ENCODE results near the gene ATP1B1. TPM values are rescaled to one million over a fixed set of nuclear protein-coding genes. Genes with fewer than 3 reads are reported as not detected.
A peak's percentile ranks its signal among the peaks of the same experiment; 100 is the strongest.

Gene ATP1B1
- total RNA-seq, 2 donors from 2014 or later, result 116 to 138 TPM

- Histone ChIP-seq H3K36me3 (replicated peaks in 1 of 2; ENCODE audit: insufficient read depth in 1 of 2, low read depth in 2 of 2) (no peaks in the 10 kb centered on the region), H3K9me3 (no peaks in the 10 kb centered on the region), H3K27ac (peak overlapping the region in 3 of 4 donors; percentile 69 to 94 (median 93)), H3K4me3 (no peak overlapping the region), H3K4me1 (peaks cover 56% of the 10 kb centered on the region), H3K27me3 (no peaks in the 10 kb centered on the region)
- TF ChIP-seq POLR2A (IDR thresholded peaks at IDR 0.05), result no peak
- TF ChIP-seq CTCF (IDR thresholded peaks at IDR 0.05), result no peak
- WGBS, 2 donors, result 58 to 83% methylated on average over 1 of the region's 1 CpG
- no peak for DNase-seq
- no peak for ATAC-seq
- intact Hi-C loops (cut with DNase I), result no loop called here
Observed at GRCh38 chr1:169117599-169117998, 11.1 kb downstream of the ATP1B1 start.

- Histone ChIP-seq H3K27ac (peak overlapping the region in 2 of 4 donors; percentile 93 to 94), H3K4me3 (no peak overlapping the region), H3K9me3 (no peaks in the 10 kb centered on the region), H3K36me3 (replicated peaks in 1 of 2; ENCODE audit: insufficient read depth in 1 of 2, low read depth in 2 of 2) (no peaks in the 10 kb centered on the region), H3K4me1 (peaks cover 50% of the 10 kb centered on the region), H3K27me3 (no peaks in the 10 kb centered on the region)
- ATAC-seq, result no peak
- TF ChIP-seq CTCF (IDR thresholded peaks at IDR 0.05) (no peak), POLR2A (IDR thresholded peaks at IDR 0.05) (no peak)
- intact Hi-C loops (cut with DNase I), result no loop called here
- whole genome bisulfite sequencing, 2 donors, result 71 to 74% methylated on average over 4 of the region's 4 CpGs
- no peak for DNase-seq
Observed at GRCh38 chr1:169118227-169118626, 11.7 kb downstream of the ATP1B1 start.

- H3K36me3 ChIP-seq (replicated peaks in 1 of 2; ENCODE audit: insufficient read depth in 1 of 2, low read depth in 2 of 2), result no peaks in the 10 kb centered on the region
- 53 to 59% methylated on average over 5 of the region's 5 CpGs for WGBS, 2 donors
- intact Hi-C loops (cut with DNase I), result no loop called here
- no peaks in the 10 kb centered on the region for H3K9me3 ChIP-seq
- H3K27ac ChIP-seq, result peak overlapping the region; percentile 3 to 30 (median 18)
- ATAC-seq (no peak), DNase-seq (no peak)
- peaks cover 46% of the 10 kb centered on the region for H3K4me1 ChIP-seq
- no peaks in the 10 kb centered on the region for H3K27me3 ChIP-seq
- TF ChIP-seq CTCF (IDR thresholded peaks at IDR 0.05) (no peak), POLR2A (IDR thresholded peaks at IDR 0.05) (no peak)
- no peak overlapping the region for H3K4me3 ChIP-seq
Observed at GRCh38 chr1:169119405-169119804, 12.9 kb downstream of the ATP1B1 start.

GRCh38 chr1:169120066-169120465, 13.6 kb downstream of the ATP1B1 start:
- H3K4me3 ChIP-seq, result no peak overlapping the region
- intact Hi-C loops (cut with DNase I), result no loop called here
- H3K9me3 ChIP-seq, result no peaks in the 10 kb centered on the region
- DNase-seq (no peak), ATAC-seq (no peak)
- TF ChIP-seq POLR2A (IDR thresholded peaks at IDR 0.05), result no peak
- TF ChIP-seq CTCF (IDR thresholded peaks at IDR 0.05), result no peak
- peak overlapping the region in 3 of 4 donors; percentile 3 to 30 (median 30) for H3K27ac ChIP-seq
- H3K4me1 ChIP-seq, result peaks cover 46% of the 10 kb centered on the region
- H3K36me3 ChIP-seq (replicated peaks in 1 of 2; ENCODE audit: insufficient read depth in 1 of 2, low read depth in 2 of 2), result no peaks in the 10 kb centered on the region
- H3K27me3 ChIP-seq, result no peaks in the 10 kb centered on the region
- WGBS, 2 donors, result 57 to 61% methylated on average over 5 of the region's 5 CpGs

GRCh38 chr1:169121146-169121923, 14.8 kb downstream of the ATP1B1 start:
- TF ChIP-seq CTCF (IDR thresholded peaks at IDR 0.05), result no peak
- no peak for TF ChIP-seq POLR2A (IDR thresholded peaks at IDR 0.05)
- WGBS, 2 donors, result 75 to 80% methylated on average over 6 of the region's 6 CpGs
- intact Hi-C loops (cut with DNase I), result no loop called here

More at GRCh38 chr1:169121146-169121923, 14.8 kb downstream of the ATP1B1 start:
- peaks cover 40% of the 10 kb centered on the region for H3K4me1 ChIP-seq
- ATAC-seq (no peak), DNase-seq (no peak)
- no peaks in the 10 kb centered on the region for H3K9me3 ChIP-seq
- H3K36me3 ChIP-seq (replicated peaks in 1 of 2; ENCODE audit: insufficient read depth in 1 of 2, low read depth in 2 of 2), result no peaks in the 10 kb centered on the region
- no peaks in the 10 kb centered on the region for H3K27me3 ChIP-seq
- H3K4me3 ChIP-seq, result no peak overlapping the region
- H3K27ac ChIP-seq, result peak overlapping the region; percentile 18 to 57 (median 26)

Data from body of pancreas (tissue), 4 donors.